Pancreas (tissue), 10 donors: ENCODE results near the gene NECTIN4. TPM values are rescaled to one million over a fixed set of nuclear protein-coding genes. Genes with fewer than 3 reads are reported as not detected.
A peak's percentile ranks its signal among the peaks of the same experiment; 100 is the strongest.

Experiments used
- ATAC-seq, 4 donors: fragments of 200-7000 bp; cut with Tn5 transposase; one replicate each; pipeline versions ENCODE4 v1.8.0 to v1.9.1; 2020; ENCODE audit warnings: mild to moderate bottlenecking in 4 of 4, moderate library complexity in 4 of 4
- DNase-seq, 6 donors: peaks; one replicate each; pipeline ENCODE4 v3.0.0-alpha.2; 2020
- FAIRE-seq: peaks from 2 replicates; lab custom pipeline; 2012; peaks lifted over from hg19 to GRCh38; lab: Jason Lieb, UNC
- H3K27ac ChIP-seq, 4 donors: fragments of 200-600 bp; sonication (generic); 1 replicate in 3 of 4; 2 replicates in 1 of 4; pipeline versions ENCODE4 v1.5.0 to v1.8.0; 2020
- H3K27me3 ChIP-seq, 4 donors: fragments of 200-600 bp; one replicate each; pipeline ENCODE4 v1.8.0; 2021
- H3K36me3 ChIP-seq, 3 donors: fragments of 200-600 bp; sonication (generic) in 1 of 3; one replicate each; pipeline versions ENCODE4 v1.5.0 to v1.8.0; 2020 to 2021
- H3K4me1 ChIP-seq, 3 donors: fragments of 200-600 bp; one replicate each; pipeline ENCODE4 v1.8.0; 2021
- H3K4me3 ChIP-seq, 4 donors: fragments of 200-600 bp; sonication (generic) in 2 of 4; one replicate each; pipeline versions ENCODE4 v1.5.0 to v1.8.0; 2020 to 2021
- H3K9me3 ChIP-seq, 4 donors: fragments of 200-600 bp; one replicate each; pipeline ENCODE4 v1.8.0; 2021
- WGBS, 2 donors: extraction: QIAGEN DNeasy Blood & Tissue Kit; methylation state at CpG; one replicate each; pipeline ENCODE4 v1.1.7; 2013; 5-methylcytosine and 5-hydroxymethylcytosine counted together
- intact Hi-C, 3 donors: fragments of 100-400 bp; cut with DNase I; formaldehyde crosslinking; loops; one replicate each; pipeline versions ENCODE4 v1.11.1 to v1.14.2; 2022
- polyA plus RNA-seq, 2 donors: library from polyadenylated mRNA; stranded (reverse); fragments of 200-250 nt; gene quantifications; one replicate each; pipeline ENCODE4 v1.2.3, GENCODE V29; 2013
- total RNA-seq, 6 donors: library from RNA; stranded (reverse); fragmentation: NEBNext Ultra II Directional in 4 of 6; extraction: Animal tissue kit (Norgen Biotek cat#: 25700) in 4 of 6; gene quantifications; one replicate each; pipeline versions ENCODE4 v1.2.1 to v1.2.4, GENCODE V29; 2021 to 2023
- TF ChIP-seq, protein P1 (sequence below), 4 donors: fragments of 200-600 bp; sonication (generic) in 3 of 4; IDR thresholded peaks; one replicate each; pipeline versions ENCODE4 v1.5.0 to v1.8.0; 2021; ENCODE audit warnings: antibody characterized with exemption in 4 of 4
- donor health status: healthy with polysubstance abuse.
- donor health status: DM: no; HTN: no; CAD: no; lungs with moderate emphysema.
- donor health status: DM: no; HTN: no; CAD: no.
- donor health status: control.
- donor health status: control.
- donor health status: Bipolar disorder and iron deficiency.
- donor health status: DM: yes; HTN: yes; CAD: no.
- donor health status: DM: no; HTN: no; CAD: no.
- donor health status: DM: no; HTN: no; CAD: no.
- donor health status: DM: yes; HTN: yes; CAD: no.

The NECTIN4 gene
- total and polyA plus RNA-seq, 8 donors: 1.7 to 9.3 (median 3.1) TPM

DNA sequence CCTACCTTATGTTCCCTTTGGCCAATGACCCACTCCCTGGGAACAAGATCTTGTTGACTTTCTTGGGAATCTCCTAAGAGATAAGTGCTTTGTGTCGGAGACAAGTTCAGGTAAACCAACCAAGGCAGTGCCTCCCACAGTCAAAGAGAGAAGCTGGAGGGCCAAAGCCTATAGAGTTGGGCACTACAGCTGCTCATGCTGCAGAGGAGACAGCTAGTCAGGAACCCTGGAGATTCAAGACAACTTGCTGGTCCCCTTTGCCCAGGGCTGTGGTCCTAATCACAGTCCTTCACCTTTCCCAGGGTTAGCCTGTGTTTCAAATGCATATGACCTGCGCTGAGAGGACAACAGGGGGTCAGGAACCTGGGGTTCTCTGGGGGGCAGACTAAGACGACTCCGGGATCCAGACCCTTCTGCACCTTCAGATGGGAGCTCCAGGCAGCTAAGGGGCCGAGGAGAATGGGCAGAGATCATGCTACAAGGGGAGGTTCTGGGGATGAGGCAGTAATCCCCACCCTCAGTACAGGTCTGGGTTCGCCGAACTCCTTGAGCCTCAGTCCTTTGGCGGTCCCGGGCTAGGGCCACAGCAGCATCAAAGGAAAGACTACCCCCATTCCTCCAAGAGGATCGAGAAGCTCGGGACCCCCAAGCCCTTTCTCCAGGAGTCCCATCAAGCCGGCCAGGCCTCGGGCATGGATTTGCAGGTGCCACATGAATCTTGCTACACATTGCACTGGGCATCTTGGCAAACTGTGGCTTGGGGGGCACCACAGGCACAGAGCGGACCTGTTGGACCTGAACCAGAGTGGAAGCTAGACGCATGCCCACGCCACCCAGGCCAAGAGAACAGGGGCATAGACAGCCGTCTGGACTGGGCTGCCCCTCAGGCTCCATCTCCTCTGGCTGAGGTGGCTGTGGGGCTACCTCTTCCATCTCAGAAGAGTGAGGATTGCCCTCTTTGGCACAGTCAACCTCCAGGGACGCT, 41.6 kb downstream of the NECTIN4 start:
- peaks cover 0 to 6% (median 6%) of the 10 kb centered on the region in 3 donors for H3K4me1 ChIP-seq
- intact Hi-C loops: no loop called here
- H3K4me3 ChIP-seq: no peak overlapping the region
- no peaks in the 10 kb centered on the region for H3K27me3 ChIP-seq
- ATAC-seq (no peak), FAIRE-seq (no peak), DNase-seq (peak in 1 of 6 donors; percentile 61)
- H3K36me3 ChIP-seq: peaks cover 0 to 3% (median 2%) of the 10 kb centered on the region in 3 donors
- TF ChIP-seq, protein P1, sequence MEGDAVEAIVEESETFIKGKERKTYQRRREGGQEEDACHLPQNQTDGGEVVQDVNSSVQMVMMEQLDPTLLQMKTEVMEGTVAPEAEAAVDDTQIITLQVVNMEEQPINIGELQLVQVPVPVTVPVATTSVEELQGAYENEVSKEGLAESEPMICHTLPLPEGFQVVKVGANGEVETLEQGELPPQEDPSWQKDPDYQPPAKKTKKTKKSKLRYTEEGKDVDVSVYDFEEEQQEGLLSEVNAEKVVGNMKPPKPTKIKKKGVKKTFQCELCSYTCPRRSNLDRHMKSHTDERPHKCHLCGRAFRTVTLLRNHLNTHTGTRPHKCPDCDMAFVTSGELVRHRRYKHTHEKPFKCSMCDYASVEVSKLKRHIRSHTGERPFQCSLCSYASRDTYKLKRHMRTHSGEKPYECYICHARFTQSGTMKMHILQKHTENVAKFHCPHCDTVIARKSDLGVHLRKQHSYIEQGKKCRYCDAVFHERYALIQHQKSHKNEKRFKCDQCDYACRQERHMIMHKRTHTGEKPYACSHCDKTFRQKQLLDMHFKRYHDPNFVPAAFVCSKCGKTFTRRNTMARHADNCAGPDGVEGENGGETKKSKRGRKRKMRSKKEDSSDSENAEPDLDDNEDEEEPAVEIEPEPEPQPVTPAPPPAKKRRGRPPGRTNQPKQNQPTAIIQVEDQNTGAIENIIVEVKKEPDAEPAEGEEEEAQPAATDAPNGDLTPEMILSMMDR (IDR thresholded peaks at IDR 0.05): no peak
- H3K9me3 ChIP-seq: no peaks in the 10 kb centered on the region
- 93% methylated on average over 18 of the region's 18 CpGs for WGBS, 2 donors
- H3K27ac ChIP-seq: peak overlapping the region in 1 of 4 donors; percentile 95

DNA sequence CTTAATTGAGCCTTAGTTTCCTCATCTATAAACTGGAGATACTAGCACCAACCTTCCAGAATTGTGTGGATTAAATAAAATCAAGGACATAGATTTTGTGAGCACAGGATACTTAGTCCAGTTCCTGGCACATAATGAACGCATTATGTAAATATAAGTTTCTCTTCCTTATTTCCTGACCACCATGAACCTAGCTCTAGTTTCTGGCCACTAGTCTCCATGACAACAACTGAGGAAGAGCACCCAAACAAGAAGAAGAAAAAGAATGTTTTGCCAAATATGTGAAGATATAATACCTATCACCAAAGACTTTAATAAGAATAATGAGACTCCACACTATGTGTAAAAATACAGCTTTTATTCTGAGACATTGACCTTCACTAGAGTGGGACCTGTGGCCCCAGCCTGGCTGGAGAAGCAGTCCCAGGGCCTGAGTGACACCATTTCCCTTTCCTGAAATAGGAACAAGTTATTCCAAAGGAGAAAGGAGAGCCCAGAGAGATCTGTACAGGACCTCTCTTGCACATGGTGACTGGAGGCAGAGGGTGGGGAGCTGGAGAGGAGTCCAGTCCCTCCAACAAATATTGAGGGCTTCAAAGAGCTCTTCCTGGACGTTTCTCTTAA, 42.6 kb downstream of the NECTIN4 start:
- WGBS, 2 donors: 44 to 56% methylated on average over 2 of the region's 2 CpGs
- Histone ChIP-seq H3K9me3 (no peaks in the 10 kb centered on the region), H3K36me3 (peaks cover 0 to 13% (median 11%) of the 10 kb centered on the region in 3 donors), H3K4me1 (peaks cover 0 to 6% (median 6%) of the 10 kb centered on the region in 3 donors), H3K4me3 (peak overlapping the region in 3 of 4 donors; percentile 10 to 93 (median 92)), H3K27ac (peak overlapping the region; percentile 84 to 95 (median 84)), H3K27me3 (no peaks in the 10 kb centered on the region)
- no peak for DNase-seq
- intact Hi-C loops: no loop called here
- TF ChIP-seq, protein P1 (IDR thresholded peaks at IDR 0.05): no peak
- no peak for ATAC-seq
- FAIRE-seq: no peak

DNA sequence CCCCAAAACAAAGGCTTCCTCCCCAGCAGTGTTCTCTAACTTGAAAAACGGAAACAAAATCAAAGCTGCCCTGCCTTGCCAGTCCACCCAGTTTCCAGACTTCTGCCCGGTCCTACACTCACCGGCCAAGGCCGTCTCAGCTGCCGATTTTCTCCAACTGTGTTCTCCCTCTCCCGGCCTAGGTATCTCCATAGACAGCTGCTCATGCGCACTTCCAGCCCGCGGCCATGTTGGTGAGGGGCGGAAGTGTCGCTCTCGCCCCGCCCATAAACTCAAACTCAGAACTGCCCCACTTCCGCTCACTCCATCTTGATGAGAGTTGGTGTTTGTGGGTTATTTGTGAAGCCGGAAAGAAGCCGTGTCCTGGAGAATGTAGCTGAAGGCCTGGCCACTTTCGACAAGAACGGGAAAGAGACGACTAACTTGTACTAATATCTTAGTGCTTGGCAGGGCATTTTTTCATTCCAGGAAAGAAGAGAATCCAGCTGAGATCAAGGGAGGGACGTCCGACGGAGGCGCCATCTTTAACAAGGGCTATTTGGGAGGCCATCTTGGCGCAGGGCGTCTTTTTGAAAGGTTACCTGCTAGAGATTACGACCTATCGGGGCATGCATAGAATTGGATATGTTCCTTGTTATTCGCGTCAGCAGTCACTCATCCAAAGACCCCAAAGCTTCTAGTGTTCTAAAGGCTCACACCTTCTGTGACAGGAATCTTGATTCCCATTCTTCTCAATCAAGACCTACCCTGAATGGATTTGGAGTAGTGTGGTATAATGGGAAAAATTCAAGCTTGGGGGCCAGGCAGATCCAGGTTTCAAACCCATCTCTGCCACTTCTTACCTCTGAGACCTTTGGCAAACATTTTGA, 43.4 kb downstream of the NECTIN4 start, which contains the start of gene USF1:
TSS of gene USF1 (minus strand) at position 242 of the 869 bp plus-strand sequence. CDS start 2,702 bp downstream, outside the sequence.
- intact Hi-C loops: no loop called here
- TF ChIP-seq, protein P1 (IDR thresholded peaks at IDR 0.05): no peak

DNA sequence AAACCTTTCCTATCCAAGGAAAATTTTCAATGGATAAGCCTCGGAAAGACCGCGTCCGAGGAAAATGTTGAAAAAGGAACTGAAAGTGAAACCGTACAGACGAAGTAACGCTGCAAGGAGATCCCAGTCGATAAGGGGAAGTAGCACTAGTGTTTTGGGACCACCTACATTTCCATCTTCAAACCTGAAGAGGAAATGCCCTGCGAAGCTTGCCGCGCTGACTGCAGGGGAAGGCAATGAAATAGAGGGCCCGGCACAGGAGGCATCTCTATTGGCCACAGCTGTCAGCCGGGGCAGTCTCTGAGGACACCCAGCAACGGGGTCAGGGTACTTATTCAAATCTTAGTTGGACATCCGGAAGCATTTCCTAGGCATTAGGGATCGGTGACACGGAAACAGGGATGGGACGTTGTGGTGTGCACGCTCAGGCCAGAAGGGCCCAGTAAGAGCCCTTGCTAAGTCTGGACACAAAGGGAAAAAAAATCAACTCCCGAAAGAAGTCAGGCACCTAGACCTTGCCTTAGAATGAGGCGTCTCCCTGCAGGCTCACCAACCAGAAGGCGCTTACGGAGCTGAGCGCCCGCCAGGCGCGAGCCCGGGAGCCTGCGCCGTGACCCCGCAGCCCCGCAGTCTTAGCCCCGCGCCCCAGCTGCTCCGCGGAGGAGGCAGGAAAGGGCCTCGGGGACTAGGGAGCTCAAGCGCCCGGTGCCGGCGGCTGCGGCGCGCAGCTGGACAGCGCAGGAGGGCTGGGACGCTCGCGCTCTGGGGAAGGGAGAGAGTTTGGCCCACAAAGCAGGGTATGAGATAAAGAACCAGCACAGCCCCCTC, 44.2 kb downstream of the NECTIN4 start:
- H3K4me3 ChIP-seq: peak overlapping the region; percentile 80 to 96 (median 92)
- intact Hi-C loops: no loop called here
- DNase-seq: peak; percentile 54 to 76 (median 66)
- ATAC-seq: peak; percentile 55 to 70 (median 62)
- WGBS, 2 donors: 0 to 1% methylated on average over 41 to 48 of the region's 48 CpGs
- FAIRE-seq: no peak
- no peaks in the 10 kb centered on the region for H3K9me3 ChIP-seq
- H3K36me3 ChIP-seq: peaks cover 0 to 29% (median 16%) of the 10 kb centered on the region in 3 donors
- TF ChIP-seq, protein P1 (IDR thresholded peaks at IDR 0.05): no peak
- peaks cover 0 to 6% (median 6%) of the 10 kb centered on the region in 3 donors for H3K4me1 ChIP-seq
- H3K27me3 ChIP-seq: no peaks in the 10 kb centered on the region
- peak overlapping the region; percentile 84 to 95 (median 84) for H3K27ac ChIP-seq

More for the DNA sequence above, 43.4 kb downstream of the NECTIN4 start, which contains the start of gene USF1:
- DNase-seq (peak; percentile 90 to 96 (median 92)), ATAC-seq (peak; percentile 94 to 98 (median 96)), FAIRE-seq (peak; percentile 70)
- Histone ChIP-seq H3K4me1 (peaks cover 0 to 6% (median 6%) of the 10 kb centered on the region in 3 donors), H3K4me3 (peak within 1 kb of the TSS; percentile 80 to 96 (median 92)), H3K9me3 (no peaks in the 10 kb centered on the region), H3K36me3 (peaks cover 0 to 20% (median 16%) of the 10 kb centered on the region in 3 donors), H3K27ac (peak within 1 kb of the TSS; percentile 84 to 95 (median 84)), H3K27me3 (no peaks in the 10 kb centered on the region)
- WGBS, 2 donors: 0 to 1% methylated on average over 29 of the region's 29 CpGs
